ENCODE data around the gene TRIM56. TPM values are rescaled to one million over a fixed set of nuclear protein-coding genes. Genes with fewer than 3 reads are reported as not detected.

TRIM56 gene
- total and polyA plus RNA-seq, 9 of the 15 experiments (the other 6 are each of a cell fraction or from before 2014, with no cell fraction given) = 2.0 to 29.7 (median 11.6) TPM

GRCh38 chr7:101108330-101108857 is 23.1 kb downstream of the TRIM56 start:
- in situ Hi-C loops (cut with MboI) = no loop called here
- ATAC-seq (peak; percentile 42; the same call in 2 of the 3 replicates), DNase-seq (ENCODE audit: extremely low read depth in 1 of 4, low spot score in 3 of 4) (no peak), FAIRE-seq (no peak)
- no peaks in the 10 kb centered on the region for H4K20me1 ChIP-seq (replicated peaks; ENCODE audit: control insufficient read depth, insufficient read depth, low read length)
- no peaks in the 10 kb centered on the region for H3K9me1 ChIP-seq (ENCODE audit: control insufficient read depth, insufficient read depth, low read length)
- H3K9ac ChIP-seq (ENCODE audit: insufficient read depth in 1 of 2, low read depth in 2 of 2, low read length in 2 of 2) = peak overlapping the region in 1 of 2 experiments; percentile 58; a peak in 1 of 4 replicates
- intact Hi-C loops (cut with micrococcal nuclease) = no loop called here
- 55% methylated on average over 16 of the region's 16 CpGs for WGBS (ENCODE audit: insufficient coverage, low coverage, missing lambda C conversion rate)
- POLR2A ChIA-PET = interaction anchor here (0.6 to 1.8 kb wide), 4 partner anchors 10 to 86 kb away, joined by 3 to 9 read pairs (median 4); no protein-coding TSS in a partner anchor
- BruUV-seq (replicated peaks) = no TSS peak
- no peaks in the 10 kb centered on the region for H3K9me3 ChIP-seq (replicated peaks; ENCODE audit: control insufficient read depth, insufficient read depth, low read depth, low read length)
- no peak overlapping the region for H3K27ac ChIP-seq (ENCODE audit: extremely low read depth, low read depth, low read length)
- CTCF ChIA-PET (ENCODE audit: low intra/inter-chr PET ratio) = no interaction called here
- H3K4me1 ChIP-seq (replicated peaks in 1 of 2; ENCODE audit: control insufficient read depth in 2 of 2, insufficient read depth in 2 of 2, low read length in 2 of 2) = peaks cover 8 to 30% of the 10 kb centered on the region in 2 experiments
- no peaks in the 10 kb centered on the region for H3K27me3 ChIP-seq (ENCODE audit: control insufficient read depth in 2 of 2, insufficient read depth in 2 of 2, low read length in 2 of 2)
- no peaks in the 10 kb centered on the region for H3K36me3 ChIP-seq (ENCODE audit: control insufficient read depth, insufficient read depth, low read length)
- no peaks in the 10 kb centered on the region for H3K79me2 ChIP-seq (ENCODE audit: control insufficient read depth, insufficient read depth, low read length)
- no peak overlapping the region for H3K4me3 ChIP-seq
- H2AFZ ChIP-seq (ENCODE audit: low read depth, low read length) = no peak overlapping the region
- H3K4me2 ChIP-seq (ENCODE audit: insufficient read depth, low read length) = no peak overlapping the region
- TF ChIP-seq ZBTB33 (CRISPR knock-in tag; IDR thresholded peaks at IDR 0.05) = peak; percentile 79
- TF ChIP-seq ZBTB17 (CRISPR knock-in tag; IDR thresholded peaks at IDR 0.05) = no peak
- TF ChIP-seq ZFP36 (IDR thresholded peaks at IDR 0.05; ENCODE audit: low read depth, low read length, partially characterized antibody) = no peak
- TF ChIP-seq KDM1A (IDR thresholded peaks at IDR 0.05) = no peak
- no peak for TF ChIP-seq ZNF311 (CRISPR knock-in tag; IDR thresholded peaks at IDR 0.05)
- no peak for TF ChIP-seq MITF (IDR thresholded peaks at IDR 0.05)
- no peak for TF ChIP-seq NR2C2 (CRISPR knock-in tag; IDR thresholded peaks at IDR 0.05)
- 0 out of 2 replicates have a peak, but pooled peaks have one; percentile 15 for TF ChIP-seq NR2C2 (tag; IDR thresholded peaks at IDR 0.05)
- TF ChIP-seq HDAC6 (IDR thresholded peaks at IDR 0.05; ENCODE audit: low read depth, low read length) = no peak
- TF ChIP-seq CSDE1 (IDR thresholded peaks at IDR 0.05) = no peak
- peak; percentile 66 for TF ChIP-seq EGR1 (conservative IDR thresholded peaks at IDR 0.05)
- TF ChIP-seq MAX (CRISPR knock-in tag; IDR thresholded peaks at IDR 0.05) = no peak
- TF ChIP-seq CREM (IDR thresholded peaks at IDR 0.05; ENCODE audit: low read depth) = 0 out of 2 replicates have a peak, but pooled peaks have one; percentile 4
- 0 out of 2 replicates have a peak, but pooled peaks have one; percentile 30 for TF ChIP-seq ZNF592 (IDR thresholded peaks at IDR 0.05)
- TF ChIP-seq ARNT (IDR thresholded peaks at IDR 0.05) = no peak
- TF ChIP-seq RB1 (IDR thresholded peaks at IDR 0.05; ENCODE audit: low read depth) = no peak

All from K562 (cell line).